HG03342 (cell line): Measurements from ENCODE around the gene DAP.
"Not testable (repeated sequence)": the region's sequence is repeated elsewhere in the genome, so short reads cannot be mapped to it uniquely, and the experiment has no call there.

ENCODE experiments used
- ATAC-seq: cut with Tn5 transposase; IDR thresholded peaks from one replicate; pipeline ENCODE4 v1.9.1; 2021; ENCODE audit warnings: mild to moderate bottlenecking, moderate library complexity; ENCODE audit not compliant: unreplicated experiment

DAP gene

DNA sequence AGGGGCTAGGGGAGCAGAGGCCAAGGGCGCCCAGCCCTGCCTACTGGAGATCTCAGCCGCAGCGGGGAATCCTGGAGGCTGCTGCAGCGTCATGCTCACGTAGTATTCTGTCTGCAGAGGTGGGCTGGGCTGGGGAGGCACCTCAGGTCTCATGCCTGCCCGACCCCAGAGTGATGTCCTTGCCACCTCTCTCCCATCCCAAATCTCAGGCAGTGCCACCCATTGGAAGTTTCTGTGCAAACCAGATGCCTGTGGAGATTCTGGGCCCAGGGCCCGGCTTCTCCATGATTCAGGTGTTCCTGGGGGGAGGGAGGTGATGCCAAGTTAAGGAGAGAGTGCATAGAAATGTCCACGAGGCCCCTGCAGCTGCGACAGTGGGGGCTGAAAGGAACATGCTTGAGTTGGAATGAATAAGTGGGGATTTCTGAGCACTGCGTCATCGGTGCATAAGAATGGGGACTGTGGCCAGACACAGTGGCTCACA is 125.1 kb downstream of the DAP start:
- peak; percentile 13 for ATAC-seq

DNA sequence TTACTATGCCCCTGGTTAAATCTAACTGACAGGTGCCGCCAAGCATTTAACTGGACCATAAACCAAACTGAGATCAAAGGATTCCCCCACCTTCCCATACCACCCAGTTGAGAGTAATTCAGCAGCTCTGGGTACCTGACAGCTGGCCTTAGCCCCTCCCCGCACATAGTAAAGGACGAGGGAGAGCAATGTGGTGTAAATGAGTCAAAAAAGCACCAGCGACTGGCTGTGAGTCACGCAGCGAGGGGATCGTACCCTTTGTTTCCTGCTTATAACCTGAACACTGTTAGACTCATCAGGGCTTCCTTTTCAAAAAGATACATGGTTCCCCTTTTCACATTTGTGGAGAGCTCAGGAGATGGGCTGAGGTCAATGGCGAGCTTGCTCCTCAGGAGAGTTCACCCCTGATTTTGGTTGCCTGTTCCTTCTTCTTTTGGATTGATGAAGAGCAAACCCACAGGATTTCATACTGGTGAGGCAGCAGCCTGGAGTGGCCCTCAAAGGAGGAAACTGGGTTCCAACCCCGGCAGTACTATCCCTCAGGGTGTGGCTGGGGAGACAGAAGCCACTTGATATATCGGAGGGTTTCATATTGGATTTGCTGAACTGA is 125.7 kb downstream of the DAP start:
- ATAC-seq, result peak; percentile 65

DNA sequence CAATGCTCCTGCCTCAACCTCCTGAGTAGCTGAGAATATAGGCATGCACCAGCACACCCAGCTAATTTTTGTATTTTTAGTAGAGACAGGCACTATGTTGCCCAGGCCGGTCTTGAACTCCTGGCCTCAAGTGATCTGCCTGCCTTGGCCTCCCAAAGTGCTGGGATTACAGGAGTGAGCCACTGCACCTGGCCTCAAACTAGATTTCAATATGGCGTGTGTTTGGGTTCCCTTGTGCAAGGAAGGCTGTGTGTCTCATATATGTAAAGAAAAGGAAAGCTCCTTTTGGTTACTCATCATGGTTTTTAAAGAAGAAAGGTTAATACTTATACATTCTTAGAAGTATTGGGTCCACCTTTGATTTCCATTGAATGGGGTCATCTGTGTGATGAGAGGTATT is 126.5 kb downstream of the DAP start:
- no peak for ATAC-seq

GRCh38 chr5:10634050-10634449 is 127.0 kb downstream of the DAP start:
- no peak for ATAC-seq

- ATAC-seq, result no peak
Measured at GRCh38 chr5:10633271-10634049, 127.6 kb downstream of the DAP start.

DNA sequence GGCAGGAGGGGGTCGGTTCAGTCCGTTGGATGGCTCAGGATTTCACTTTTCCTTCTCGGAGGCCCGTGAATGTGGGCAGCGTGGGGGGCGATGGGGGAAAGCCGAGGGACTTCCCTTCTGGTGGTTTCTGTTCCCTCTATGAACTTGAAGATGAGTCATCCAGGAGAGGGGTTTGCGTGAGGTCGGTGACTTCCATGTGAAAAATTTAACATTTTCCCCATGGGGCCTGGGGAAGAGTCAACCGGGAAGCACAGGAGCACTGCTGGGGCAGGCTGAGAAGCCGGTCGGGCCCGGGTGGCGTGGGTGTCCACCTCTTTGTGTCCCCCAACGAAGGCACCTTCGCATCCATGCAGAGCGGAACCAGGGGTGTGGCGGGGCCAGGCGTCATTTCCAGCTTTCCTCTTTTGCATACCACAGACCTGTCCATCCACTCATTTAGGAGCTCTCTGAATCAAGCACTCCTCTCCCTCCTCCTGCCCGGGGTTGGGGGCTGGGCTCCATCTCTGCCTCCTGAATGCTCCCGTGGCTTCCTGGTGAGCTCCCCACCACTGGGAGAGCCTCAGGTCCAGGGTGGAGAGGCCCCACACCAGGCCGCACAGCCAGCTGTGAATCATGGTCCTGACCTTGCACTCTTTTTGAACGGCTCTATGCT is 128.8 kb downstream of the DAP start:
- peak; percentile 42 for ATAC-seq

DNA sequence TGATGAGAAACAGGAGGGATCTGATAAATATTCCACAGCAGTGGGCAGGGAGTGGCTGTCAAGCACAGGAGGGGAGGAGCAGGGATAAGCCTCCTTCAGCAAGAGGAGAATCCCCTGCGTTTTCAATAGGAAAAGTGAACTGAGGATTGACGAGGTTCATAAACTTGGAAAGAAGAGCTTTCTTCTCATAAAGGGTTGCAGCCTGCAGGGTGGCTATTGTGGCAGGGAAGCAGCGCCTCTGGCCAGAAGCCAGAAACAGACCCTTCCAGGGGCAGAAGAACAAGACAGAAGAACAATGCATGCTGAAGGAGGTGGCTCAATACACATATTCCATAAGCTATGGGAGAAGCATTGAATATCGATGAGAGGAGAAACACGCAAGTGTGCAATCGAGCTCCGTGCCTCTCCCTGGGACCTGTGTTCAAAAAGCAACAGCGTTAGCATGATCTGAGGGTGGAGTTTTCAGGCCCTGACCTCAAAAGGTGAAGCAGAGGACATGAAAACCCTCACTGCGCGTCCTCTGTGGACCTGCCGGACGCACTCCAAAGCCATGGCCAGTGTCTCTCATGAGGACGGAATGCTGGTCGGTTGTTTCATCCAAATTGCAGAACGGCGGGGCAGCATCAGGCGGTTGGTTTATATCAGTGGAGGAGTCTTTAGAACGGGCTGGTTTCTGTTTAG is 129.6 kb downstream of the DAP start:
- ATAC-seq, result peak; percentile 2

GRCh38 chr5:10630744-10631143 is 130.3 kb downstream of the DAP start:
- not testable (repeated sequence) for ATAC-seq

GRCh38 chr5:10630126-10630525 is 130.9 kb downstream of the DAP start:
- ATAC-seq, result no peak

DNA sequence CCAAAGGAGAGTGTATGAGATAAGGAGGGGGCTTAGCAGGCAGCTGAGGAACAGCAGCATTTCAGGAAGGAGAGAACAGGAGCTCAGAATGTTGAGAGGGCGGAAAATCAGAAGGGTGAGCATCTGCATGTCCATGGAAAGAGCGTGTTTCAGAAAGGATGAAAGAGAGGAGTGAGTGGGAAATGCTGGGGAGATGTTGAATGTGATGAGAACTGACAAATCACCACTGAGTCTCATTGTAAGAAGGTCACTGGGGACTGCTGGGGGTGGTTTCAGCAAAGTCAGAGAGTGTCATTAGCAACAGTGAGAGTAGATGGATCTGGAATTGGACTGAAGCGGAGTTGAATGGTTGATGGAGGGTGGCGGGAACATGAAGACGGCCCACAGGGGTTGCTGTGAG is 131.4 kb downstream of the DAP start:
- no peak for ATAC-seq
